Mesendoderm (in vitro differentiated cells): Measurements from ENCODE around the gene PPM1M.

Source experiments
- DNase-seq: peaks from one replicate; pipeline ENCODE4 v3.0.0; 2013
- H2AK5ac ChIP-seq: 2 replicates; pipeline ENCODE4 v1.6.1; 2013; ENCODE audit warnings: low read length, inconsistent platforms
- H2BK120ac ChIP-seq: 2 replicates; pipeline ENCODE4 v1.6.1; 2013; ENCODE audit warnings: low read depth, mild to moderate bottlenecking, low read length, moderate library complexity, mixed read lengths
- H2BK15ac ChIP-seq: replicated peaks from 2 replicates; pipeline ENCODE4 v1.6.1; 2013; ENCODE audit warnings: low read depth, mild to moderate bottlenecking, moderate library complexity
- H2BK5ac ChIP-seq: 2 replicates; pipeline ENCODE4 v1.6.1; 2013; ENCODE audit warnings: low read length, inconsistent platforms
- H3K18ac ChIP-seq: 2 replicates; pipeline ENCODE4 v1.6.1; 2013; ENCODE audit warnings: mild to moderate bottlenecking, low read length, mixed read lengths
- H3K23ac ChIP-seq: one replicate; pipeline ENCODE4 v1.6.1; 2013; ENCODE audit warnings: low read length
- H3K27ac ChIP-seq: 2 replicates; pipeline ENCODE4 v1.5.1; 2013; ENCODE audit warnings: low read depth, mild to moderate bottlenecking, inconsistent platforms, low read length, moderate library complexity
- H3K27me3 ChIP-seq: 2 replicates; pipeline ENCODE4 v1.6.1; 2013; ENCODE audit warnings: low read length, control low read depth, mild to moderate bottlenecking, inconsistent platforms; ENCODE audit not compliant: insufficient read depth, poor library complexity
- H3K36me3 ChIP-seq: 2 replicates; pipeline ENCODE4 v1.6.1; 2013; ENCODE audit warnings: low read length, inconsistent platforms; ENCODE audit not compliant: control insufficient read depth, insufficient read depth
- H3K4ac ChIP-seq: one replicate; pipeline ENCODE4 v1.6.1; 2013; ENCODE audit warnings: low read depth, mild to moderate bottlenecking, low read length, moderate library complexity
- H3K4me1 ChIP-seq: 2 replicates; pipeline ENCODE4 v1.6.1; 2013; ENCODE audit warnings: low read depth, low read length, inconsistent platforms; ENCODE audit not compliant: control insufficient read depth
- H3K4me2 ChIP-seq: 2 replicates; pipeline ENCODE4 v1.6.1; 2013; ENCODE audit warnings: low read length
- H3K4me3 ChIP-seq: 2 replicates; pipeline ENCODE4 v1.5.1; 2013; ENCODE audit warnings: mild to moderate bottlenecking, low read length
- H3K56ac ChIP-seq: one replicate; pipeline ENCODE4 v1.6.1; 2013; ENCODE audit warnings: low read length
- H3K79me1 ChIP-seq: 2 replicates; pipeline ENCODE4 v1.6.1; 2013; ENCODE audit warnings: low read length, inconsistent platforms
- H3K79me2 ChIP-seq: 2 replicates; pipeline ENCODE4 v1.6.1; 2013; ENCODE audit warnings: mild to moderate bottlenecking, low read length; ENCODE audit not compliant: control insufficient read depth, insufficient read depth
- H3K9ac ChIP-seq: 2 replicates; pipeline ENCODE4 v1.6.1; 2013; ENCODE audit warnings: low read length, inconsistent platforms
- H4K5ac ChIP-seq: one replicate; pipeline ENCODE4 v1.6.1; 2013; ENCODE audit warnings: low read length
- H4K8ac ChIP-seq: one replicate; pipeline ENCODE4 v1.6.1; 2013; ENCODE audit warnings: low read depth, mild to moderate bottlenecking, control low read depth, low read length, moderate library complexity
- WGBS: extraction: QIAGEN DNeasy Blood & Tissue Kit; methylation state at CpG from one replicate; pipeline ENCODE4 v1.1.7; 2013; ENCODE audit warnings: low lambda C conversion rate, missing lambda C conversion rate; ENCODE audit not compliant: insufficient coverage; ENCODE audit errors: extremely low coverage; 5-methylcytosine and 5-hydroxymethylcytosine counted together

The PPM1M gene

GRCh38 chr3:52293491-52294319 lies 48.1 kb downstream of the PPM1M start:
- Histone ChIP-seq H3K36me3 (no peaks in the 10 kb centered on the region), H3K9ac (no peak overlapping the region), H3K27me3 (no peaks in the 10 kb centered on the region), H3K27ac (no peak overlapping the region), H3K4ac (no peak overlapping the region), H2BK5ac (no peak overlapping the region), H3K23ac (no peak overlapping the region), H3K4me1 (peaks cover 5% of the 10 kb centered on the region), H3K56ac (no peak overlapping the region), H3K79me2 (no peaks in the 10 kb centered on the region), H3K4me2 (no peak overlapping the region), H2BK120ac (no peak overlapping the region), H2AK5ac (no peak overlapping the region), H2BK15ac (no peak overlapping the region), H3K18ac (no peak overlapping the region), H4K8ac (no peak overlapping the region), H4K5ac (no peak overlapping the region), H3K4me3 (no peak overlapping the region), H3K79me1 (no peaks in the 10 kb centered on the region)
- DNase-seq, result no peak
- WGBS, result no CpG with 5 or more reads among the region's 17 CpGs

GRCh38 chr3:52294320-52295150 lies 49.0 kb downstream of the PPM1M start:
- H2BK5ac ChIP-seq, result no peak overlapping the region
- H3K79me2 ChIP-seq, result no peaks in the 10 kb centered on the region
- no peak overlapping the region for H3K56ac ChIP-seq
- H3K27me3 ChIP-seq, result no peaks in the 10 kb centered on the region
- H3K79me1 ChIP-seq, result no peaks in the 10 kb centered on the region
- no peak overlapping the region for H3K4me3 ChIP-seq
- no peak overlapping the region for H3K18ac ChIP-seq
- no CpG with 5 or more reads among the region's 11 CpGs for WGBS
- H3K9ac ChIP-seq, result no peak overlapping the region
- no peak overlapping the region for H2AK5ac ChIP-seq
- no peak overlapping the region for H3K23ac ChIP-seq
- H2BK15ac ChIP-seq, result no peak overlapping the region
- H2BK120ac ChIP-seq, result no peak overlapping the region
- no peak overlapping the region for H3K4ac ChIP-seq
- no peak overlapping the region for H4K8ac ChIP-seq
- no peak overlapping the region for H4K5ac ChIP-seq
- H3K4me1 ChIP-seq, result peaks cover 9% of the 10 kb centered on the region
- H3K36me3 ChIP-seq, result no peaks in the 10 kb centered on the region
- H3K4me2 ChIP-seq, result no peak overlapping the region
- DNase-seq, result no peak
- no peak overlapping the region for H3K27ac ChIP-seq

- Histone ChIP-seq H4K5ac (no peak overlapping the region), H3K18ac (no peak overlapping the region), H3K23ac (no peak overlapping the region), H3K4ac (no peak overlapping the region), H2BK5ac (no peak overlapping the region), H3K79me1 (no peaks in the 10 kb centered on the region), H3K27me3 (no peaks in the 10 kb centered on the region), H4K8ac (no peak overlapping the region), H2BK120ac (no peak overlapping the region), H3K4me2 (no peak overlapping the region), H3K79me2 (no peaks in the 10 kb centered on the region), H3K56ac (no peak overlapping the region), H3K4me1 (peaks cover 11% of the 10 kb centered on the region), H3K4me3 (no peak overlapping the region), H2BK15ac (no peak overlapping the region), H3K9ac (no peak overlapping the region), H3K27ac (no peak overlapping the region), H3K36me3 (no peaks in the 10 kb centered on the region), H2AK5ac (no peak overlapping the region)
- no CpG with 5 or more reads among the region's 5 CpGs for WGBS
- DNase-seq, result no peak
Observed at GRCh38 chr3:52295671-52296208, 50.2 kb downstream of the PPM1M start.

- peaks cover 11% of the 10 kb centered on the region for H3K4me1 ChIP-seq
- no peak overlapping the region for H2BK5ac ChIP-seq
- H3K36me3 ChIP-seq, result no peaks in the 10 kb centered on the region
- no peak overlapping the region for H2BK15ac ChIP-seq
- no peak overlapping the region for H3K23ac ChIP-seq
- no peak overlapping the region for H2BK120ac ChIP-seq
- no peak overlapping the region for H3K27ac ChIP-seq
- no peaks in the 10 kb centered on the region for H3K27me3 ChIP-seq
- no peak overlapping the region for H3K56ac ChIP-seq
- H3K9ac ChIP-seq, result no peak overlapping the region
- no peaks in the 10 kb centered on the region for H3K79me1 ChIP-seq
- DNase-seq, result no peak
- no peak overlapping the region for H3K4me2 ChIP-seq
- H3K4me3 ChIP-seq, result no peak overlapping the region
- no peak overlapping the region for H3K18ac ChIP-seq
- H3K4ac ChIP-seq, result no peak overlapping the region
- H2AK5ac ChIP-seq, result no peak overlapping the region
- WGBS, result no CpG with 5 or more reads among the region's 11 CpGs
- no peak overlapping the region for H4K5ac ChIP-seq
- no peaks in the 10 kb centered on the region for H3K79me2 ChIP-seq
- no peak overlapping the region for H4K8ac ChIP-seq
Observed at GRCh38 chr3:52297242-52298148, 51.9 kb downstream of the PPM1M start.
